DND-41 (cell line): ENCODE measurements around the gene MORN5.

ENCODE experiments used
- EZH2 ChIP-seq: IDR thresholded peaks from 3 replicates; pipeline ENCODE4 v1.6.1; 2012; ENCODE audit warnings: borderline replicate concordance, low read depth, mild to moderate bottlenecking, moderate library complexity, low read length, inconsistent platforms; ENCODE audit not compliant: severe bottlenecking
- TF ChIP-seq, protein P1 (sequence below): IDR thresholded peaks from 2 replicates; pipeline ENCODE4 v1.5.1; 2012; ENCODE audit warnings: borderline replicate concordance, low read length, moderate library complexity, mild to moderate bottlenecking; ENCODE audit not compliant: poor library complexity, severe bottlenecking; ENCODE audit errors: extremely low read depth

GRCh38 chr9:122221183-122221811 lies 61.6 kb downstream of the MORN5 start:
- TF ChIP-seq, protein P1, sequence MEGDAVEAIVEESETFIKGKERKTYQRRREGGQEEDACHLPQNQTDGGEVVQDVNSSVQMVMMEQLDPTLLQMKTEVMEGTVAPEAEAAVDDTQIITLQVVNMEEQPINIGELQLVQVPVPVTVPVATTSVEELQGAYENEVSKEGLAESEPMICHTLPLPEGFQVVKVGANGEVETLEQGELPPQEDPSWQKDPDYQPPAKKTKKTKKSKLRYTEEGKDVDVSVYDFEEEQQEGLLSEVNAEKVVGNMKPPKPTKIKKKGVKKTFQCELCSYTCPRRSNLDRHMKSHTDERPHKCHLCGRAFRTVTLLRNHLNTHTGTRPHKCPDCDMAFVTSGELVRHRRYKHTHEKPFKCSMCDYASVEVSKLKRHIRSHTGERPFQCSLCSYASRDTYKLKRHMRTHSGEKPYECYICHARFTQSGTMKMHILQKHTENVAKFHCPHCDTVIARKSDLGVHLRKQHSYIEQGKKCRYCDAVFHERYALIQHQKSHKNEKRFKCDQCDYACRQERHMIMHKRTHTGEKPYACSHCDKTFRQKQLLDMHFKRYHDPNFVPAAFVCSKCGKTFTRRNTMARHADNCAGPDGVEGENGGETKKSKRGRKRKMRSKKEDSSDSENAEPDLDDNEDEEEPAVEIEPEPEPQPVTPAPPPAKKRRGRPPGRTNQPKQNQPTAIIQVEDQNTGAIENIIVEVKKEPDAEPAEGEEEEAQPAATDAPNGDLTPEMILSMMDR = no peak
- TF ChIP-seq EZH2 = no peak
